H9 (cell line): ENCODE measurements around the gene FASTKD3. TPM values are rescaled to one million over a fixed set of nuclear protein-coding genes. Genes with fewer than 3 reads are reported as not detected.

Experiments
- DNase-seq: peaks from one replicate; pipeline ENCODE4 v3.0.0-alpha.2; 2017
- H2AFZ ChIP-seq: one replicate; pipeline ENCODE4 v1.6.1; 2013; ENCODE audit warnings: mild to moderate bottlenecking, low read length, control low read depth, moderate library complexity
- H2AK5ac ChIP-seq: 2 replicates; pipeline ENCODE4 v1.6.1; 2013; ENCODE audit warnings: low read length, control low read depth, mixed read lengths; ENCODE audit not compliant: insufficient read length
- H2BK120ac ChIP-seq: one replicate; pipeline ENCODE4 v1.6.1; 2013; ENCODE audit warnings: low read depth, mild to moderate bottlenecking, low read length, control low read depth, inconsistent platforms; ENCODE audit not compliant: poor library complexity, severe bottlenecking
- H2BK12ac ChIP-seq: 2 replicates; pipeline ENCODE4 v1.6.1; 2013; ENCODE audit warnings: low read length, control low read depth, mixed read lengths, low read depth; ENCODE audit not compliant: insufficient read length
- H2BK15ac ChIP-seq: 2 replicates; pipeline ENCODE4 v1.6.1; 2013; ENCODE audit warnings: low read depth, low read length, control low read depth
- H2BK20ac ChIP-seq: one replicate; pipeline ENCODE4 v1.6.1; 2013; ENCODE audit warnings: low read depth, mild to moderate bottlenecking, low read length, control low read depth, inconsistent platforms; ENCODE audit not compliant: poor library complexity, severe bottlenecking
- H2BK5ac ChIP-seq: 2 replicates; pipeline ENCODE4 v1.6.1; 2013; ENCODE audit warnings: low read length, control low read depth, mixed read lengths; ENCODE audit not compliant: insufficient read length
- H3K14ac ChIP-seq: 2 replicates; pipeline ENCODE4 v1.6.1; 2013; ENCODE audit warnings: low read length, control low read depth; ENCODE audit not compliant: insufficient read depth
- H3K18ac ChIP-seq: 2 replicates; pipeline ENCODE4 v1.6.1; 2013; ENCODE audit warnings: low read depth, mild to moderate bottlenecking, mixed read lengths, low read length, control low read depth; ENCODE audit not compliant: insufficient read length
- H3K23ac ChIP-seq: 2 replicates; pipeline ENCODE4 v1.6.1; 2013; ENCODE audit warnings: low read length, control low read depth, mixed read lengths, low read depth; ENCODE audit not compliant: insufficient read length
- H3K23me2 ChIP-seq: 2 replicates; pipeline ENCODE4 v1.6.1; 2013; ENCODE audit warnings: low read depth, mild to moderate bottlenecking, mixed read lengths, low read length, control low read depth; ENCODE audit not compliant: insufficient read length, poor library complexity, severe bottlenecking
- H3K27ac ChIP-seq: 2 replicates; pipeline ENCODE4 v1.5.1; 2013; ENCODE audit warnings: low read length, control low read depth, mixed read lengths, low read depth; ENCODE audit not compliant: insufficient read length
- H3K27me3 ChIP-seq: 2 replicates; pipeline ENCODE4 v1.6.1; 2013; ENCODE audit warnings: low read length, control low read depth, inconsistent platforms; ENCODE audit not compliant: insufficient read depth
- H3K4ac ChIP-seq: 2 replicates; pipeline ENCODE4 v1.6.1; 2013; ENCODE audit warnings: low read depth, mild to moderate bottlenecking, control low read depth, inconsistent platforms, low read length, moderate library complexity
- H3K4me1 ChIP-seq: 2 replicates; pipeline ENCODE4 v1.6.1; 2013; ENCODE audit warnings: low read length, control low read depth, inconsistent platforms; ENCODE audit not compliant: insufficient read depth
- H3K4me2 ChIP-seq: 2 replicates; pipeline ENCODE4 v1.6.1; 2013; ENCODE audit warnings: low read length, control low read depth, mixed read lengths; ENCODE audit not compliant: insufficient read length, insufficient read depth
- H3K56ac ChIP-seq: 2 replicates; pipeline ENCODE4 v1.6.1; 2013; ENCODE audit warnings: low read depth, mild to moderate bottlenecking, mixed read lengths, low read length, control low read depth; ENCODE audit not compliant: insufficient read length
- H3K79me1 ChIP-seq: 2 replicates; pipeline ENCODE4 v1.6.1; 2013; ENCODE audit warnings: low read depth, mild to moderate bottlenecking, moderate library complexity, low read length, control low read depth, inconsistent platforms; ENCODE audit not compliant: insufficient read depth, poor library complexity, severe bottlenecking
- H3K79me2 ChIP-seq: 2 replicates; pipeline ENCODE4 v1.6.1; 2013; ENCODE audit warnings: low read length, control low read depth, inconsistent platforms; ENCODE audit not compliant: insufficient read depth
- H3K9ac ChIP-seq: 2 replicates; pipeline ENCODE4 v1.6.1; 2013; ENCODE audit warnings: low read length, control low read depth, mixed read lengths; ENCODE audit not compliant: insufficient read length; ENCODE audit errors: extremely low read depth
- H3K9me3 ChIP-seq: one replicate; pipeline ENCODE4 v1.6.1; 2013; ENCODE audit warnings: low read depth, low read length, inconsistent platforms; ENCODE audit not compliant: control insufficient read depth
- H3T11ph ChIP-seq: one replicate; pipeline ENCODE4 v1.6.1; 2013; ENCODE audit warnings: mild to moderate bottlenecking, low read length, control low read depth, inconsistent platforms
- H4K20me1 ChIP-seq: one replicate; pipeline ENCODE4 v1.6.1; 2013; ENCODE audit not compliant: control insufficient read depth, insufficient read length, insufficient read depth
- H4K5ac ChIP-seq: 2 replicates; pipeline ENCODE4 v1.6.1; 2013; ENCODE audit warnings: low read depth, mild to moderate bottlenecking, mixed read lengths, low read length, control low read depth; ENCODE audit not compliant: insufficient read length
- H4K8ac ChIP-seq: replicated peaks from 2 replicates; pipeline ENCODE4 v1.6.1; 2013; ENCODE audit warnings: low read length, control low read depth, mixed read lengths, low read depth; ENCODE audit not compliant: insufficient read length
- H4K91ac ChIP-seq: 2 replicates; pipeline ENCODE4 v1.6.1; 2013; ENCODE audit warnings: low read depth, mild to moderate bottlenecking, moderate library complexity, mixed read lengths, low read length, control low read depth; ENCODE audit not compliant: insufficient read length
- H3K27ac Mint-ChIP-seq, 3 experiments: 2 replicates in 2 of 3; 3 replicates in 1 of 3; pipeline ENCODE4 v1.8.0; 2020 to 2021; ENCODE audit warnings: mixed read lengths in 3 of 3, mild to moderate bottlenecking in 1 of 3, moderate library complexity in 1 of 3
- H3K27me3 Mint-ChIP-seq: 2 replicates; pipeline ENCODE4 v1.8.0; 2021; ENCODE audit warnings: low read depth, mild to moderate bottlenecking, moderate library complexity, mixed read lengths
- H3K36me3 Mint-ChIP-seq, 3 experiments: 2 replicates in 2 of 3; 3 replicates in 1 of 3; pipeline ENCODE4 v1.8.0; 2020 to 2021; ENCODE audit warnings: low read depth in 3 of 3, mixed read lengths in 3 of 3; ENCODE audit not compliant: insufficient read depth in 1 of 3
- H3K4me1 Mint-ChIP-seq, 2 experiments: 2 replicates each; pipeline ENCODE4 v1.8.0; 2020; ENCODE audit warnings: mixed read lengths in 2 of 2
- H3K4me3 Mint-ChIP-seq, 2 experiments: 2 replicates in 1 of 2; 3 replicates in 1 of 2; pipeline ENCODE4 v1.8.0; 2020 to 2021; ENCODE audit warnings: mild to moderate bottlenecking in 2 of 2, mixed read lengths in 2 of 2, moderate library complexity in 1 of 2
- H3K9me3 Mint-ChIP-seq, 2 experiments: 2 replicates in 1 of 2; 3 replicates in 1 of 2; pipeline ENCODE4 v1.8.0; 2020; ENCODE audit warnings: mild to moderate bottlenecking in 2 of 2, mixed read lengths in 2 of 2, moderate library complexity in 1 of 2
- CTCF ChIP-seq: fragments of 200-600 bp; sonication (generic); conservative IDR thresholded peaks from 3 replicates; pipeline ENCODE4 v1.8.0; 2021; ENCODE audit warnings: antibody characterized with exemption, mild to moderate bottlenecking
- WGBS: extraction: QIAGEN DNeasy Blood & Tissue Kit; methylation state at CpG from one replicate; pipeline ENCODE4 v1.1.7; 2013; ENCODE audit warnings: missing lambda C conversion rate, low lambda C conversion rate, mixed read lengths; ENCODE audit not compliant: insufficient read length; ENCODE audit errors: extremely low coverage; 5-methylcytosine and 5-hydroxymethylcytosine counted together
- total RNA-seq: library from RNA; stranded (reverse); gene quantifications from 2 replicates; pipeline ENCODE4 v1.2.1, GENCODE V29; 2021

The FASTKD3 gene
- total RNA-seq, 1 experiment from 2014 or later, result 15.0 TPM

- Mint-ChIP-seq H3K4me1 (peaks cover 0 to 5% of the 10 kb centered on the region in 2 experiments; a peak in 2 of 4 replicates), H3K36me3 (peaks cover 33 to 54% (median 52%) of the 10 kb centered on the region in 3 experiments), H3K9me3 (peaks cover 9% of the 10 kb centered on the region in 2 experiments), H3K4me3 (no peak overlapping the region), H3K27ac (peak overlapping the region in 2 of 3 experiments; percentile 50 to 80; a peak in 3 of 7 replicates), H3K27me3 (no peaks in the 10 kb centered on the region)
- H4K8ac ChIP-seq, result no peak overlapping the region
- H3K56ac ChIP-seq, result no peak overlapping the region
- no peak for TF ChIP-seq CTCF
- H3K79me2 ChIP-seq, result no peaks in the 10 kb centered on the region
- H3K18ac ChIP-seq, result no peak overlapping the region
- no peak overlapping the region for H3K23ac ChIP-seq
- WGBS, result no CpG with 5 or more reads among the region's 9 CpGs
- H4K5ac ChIP-seq, result no peak overlapping the region
- H3T11ph ChIP-seq, result no peak overlapping the region
- no peak overlapping the region for H2BK5ac ChIP-seq
- no peak overlapping the region for H4K91ac ChIP-seq
- H2BK15ac ChIP-seq, result no peak overlapping the region
- no peak overlapping the region for H3K9ac ChIP-seq
- no peaks in the 10 kb centered on the region for H3K23me2 ChIP-seq
- H2AFZ ChIP-seq, result no peak overlapping the region
- H3K14ac ChIP-seq, result no peak overlapping the region
- H2AK5ac ChIP-seq, result no peak overlapping the region
- H3K27ac ChIP-seq, result no peak overlapping the region
- no peak overlapping the region for H2BK12ac ChIP-seq
- no peaks in the 10 kb centered on the region for H3K4me1 ChIP-seq
- H3K4me2 ChIP-seq, result no peak overlapping the region
- no peaks in the 10 kb centered on the region for H4K20me1 ChIP-seq
- no peaks in the 10 kb centered on the region for H3K27me3 ChIP-seq
- no peak for DNase-seq
- H3K4ac ChIP-seq, result no peak overlapping the region
- H3K9me3 ChIP-seq, result no peaks in the 10 kb centered on the region
- H2BK20ac ChIP-seq, result no peak overlapping the region
- no peak overlapping the region for H2BK120ac ChIP-seq
- no peaks in the 10 kb centered on the region for H3K79me1 ChIP-seq
Observed at GRCh38 chr5:7902666-7903625, 34.1 kb upstream of the FASTKD3 start.
